HCT116 (cell line): ENCODE data around the gene PFDN2.

Experiments used
- EZH2 ChIP-seq: fragments of 200-600 bp; sonication (generic); IDR thresholded peaks from 2 replicates; pipeline ENCODE4 v1.6.1; 2017; ENCODE audit warnings: antibody characterized with exemption, mixed run types
- JUND ChIP-seq: IDR thresholded peaks from 2 replicates; pipeline ENCODE4 v1.6.1; 2012
- POLR2A ChIP-seq: IDR thresholded peaks from 2 replicates; pipeline ENCODE4 v1.7.0; 2011; ENCODE audit warnings: borderline replicate concordance; ENCODE audit not compliant: insufficient read depth, insufficient read length; ENCODE audit errors: extremely low read depth
- POLR2AphosphoS5 ChIP-seq: IDR thresholded peaks from 2 replicates; pipeline ENCODE4 v1.6.1; 2011; ENCODE audit warnings: mild to moderate bottlenecking, low read depth, low read length, moderate library complexity
- RAD21 ChIP-seq: IDR thresholded peaks from 2 replicates; pipeline ENCODE4 v1.6.1; 2012; ENCODE audit warnings: low read depth, mild to moderate bottlenecking
- SIN3A ChIP-seq: IDR thresholded peaks from 2 replicates; pipeline ENCODE4 v1.6.1; 2012; ENCODE audit warnings: low read depth
- ZNF274 ChIP-seq: fragments of 200-500 bp; sonication (Bioruptor generic); IDR thresholded peaks from 2 replicates; pipeline ENCODE4 v1.6.1; 2014; ENCODE audit warnings: mild to moderate bottlenecking, low read depth, low read length, inconsistent platforms
- TF ChIP-seq, protein P1 (sequence below), 3 experiments: fragments of 200-600 bp in 1 of 3; sonication (generic) in 1 of 3; IDR thresholded peaks in 2 of 3; conservative IDR thresholded peaks in 1 of 3; 2 replicates each; pipeline ENCODE4 v1.5.1; 2012 to 2017; ENCODE audit warnings: low read depth in 2 of 3, low read length in 2 of 3, antibody characterized with exemption in 1 of 3, borderline replicate concordance in 1 of 3, control low read depth in 1 of 3, mild to moderate bottlenecking in 1 of 3, mixed read lengths in 1 of 3, mixed run types in 1 of 3, moderate library complexity in 1 of 3; ENCODE audit not compliant: insufficient read depth in 1 of 3
- TF ChIP-seq, protein P2 (sequence below): IDR thresholded peaks from 2 replicates; pipeline ENCODE4 v1.6.1; 2012
- TF ChIP-seq, protein P3 (sequence below): IDR thresholded peaks from 2 replicates; pipeline ENCODE4 v1.6.1; 2011; ENCODE audit warnings: mild to moderate bottlenecking, low read length, moderate library complexity; ENCODE audit not compliant: insufficient replicate concordance; ENCODE audit errors: extremely low read depth

DNA sequence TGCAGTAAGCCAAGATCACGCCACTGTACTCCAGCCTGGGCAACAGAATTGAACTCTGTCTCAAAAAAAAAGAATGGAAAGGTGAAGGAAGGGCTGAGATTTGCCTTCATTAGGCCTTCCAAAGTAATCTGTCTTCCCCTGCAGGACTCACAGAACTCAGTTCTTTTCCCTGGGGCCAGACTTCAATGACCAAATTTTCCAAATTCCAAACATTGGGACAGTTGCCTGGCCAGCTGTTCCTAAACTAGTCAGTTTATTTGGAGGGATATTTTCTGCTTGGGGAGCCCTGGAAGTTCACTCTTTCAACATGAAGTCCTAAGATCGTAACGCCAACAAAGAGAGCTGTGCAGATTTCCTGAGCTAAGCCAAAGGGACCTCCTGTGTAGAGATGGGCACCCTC is 20.0 kb upstream of the PFDN2 start:
- TF ChIP-seq, protein P1, sequence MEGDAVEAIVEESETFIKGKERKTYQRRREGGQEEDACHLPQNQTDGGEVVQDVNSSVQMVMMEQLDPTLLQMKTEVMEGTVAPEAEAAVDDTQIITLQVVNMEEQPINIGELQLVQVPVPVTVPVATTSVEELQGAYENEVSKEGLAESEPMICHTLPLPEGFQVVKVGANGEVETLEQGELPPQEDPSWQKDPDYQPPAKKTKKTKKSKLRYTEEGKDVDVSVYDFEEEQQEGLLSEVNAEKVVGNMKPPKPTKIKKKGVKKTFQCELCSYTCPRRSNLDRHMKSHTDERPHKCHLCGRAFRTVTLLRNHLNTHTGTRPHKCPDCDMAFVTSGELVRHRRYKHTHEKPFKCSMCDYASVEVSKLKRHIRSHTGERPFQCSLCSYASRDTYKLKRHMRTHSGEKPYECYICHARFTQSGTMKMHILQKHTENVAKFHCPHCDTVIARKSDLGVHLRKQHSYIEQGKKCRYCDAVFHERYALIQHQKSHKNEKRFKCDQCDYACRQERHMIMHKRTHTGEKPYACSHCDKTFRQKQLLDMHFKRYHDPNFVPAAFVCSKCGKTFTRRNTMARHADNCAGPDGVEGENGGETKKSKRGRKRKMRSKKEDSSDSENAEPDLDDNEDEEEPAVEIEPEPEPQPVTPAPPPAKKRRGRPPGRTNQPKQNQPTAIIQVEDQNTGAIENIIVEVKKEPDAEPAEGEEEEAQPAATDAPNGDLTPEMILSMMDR (IDR thresholded peaks at IDR 0.05 in 2 of 3, conservative IDR thresholded peaks at IDR 0.05 in 1 of 3; ENCODE audit: borderline replicate concordance in 1 of 3, insufficient read depth in 1 of 3, low read depth in 2 of 3, low read length in 2 of 3) = no peak
- no peak for TF ChIP-seq ZNF274
- TF ChIP-seq POLR2AphosphoS5 = no peak
- TF ChIP-seq JUND = no peak
- no peak for TF ChIP-seq POLR2A
- no peak for TF ChIP-seq SIN3A
- TF ChIP-seq RAD21 = no peak
- TF ChIP-seq, protein P2, sequence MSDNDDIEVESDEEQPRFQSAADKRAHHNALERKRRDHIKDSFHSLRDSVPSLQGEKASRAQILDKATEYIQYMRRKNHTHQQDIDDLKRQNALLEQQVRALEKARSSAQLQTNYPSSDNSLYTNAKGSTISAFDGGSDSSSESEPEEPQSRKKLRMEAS = no peak
- TF ChIP-seq EZH2 = no peak
- TF ChIP-seq, protein P3, sequence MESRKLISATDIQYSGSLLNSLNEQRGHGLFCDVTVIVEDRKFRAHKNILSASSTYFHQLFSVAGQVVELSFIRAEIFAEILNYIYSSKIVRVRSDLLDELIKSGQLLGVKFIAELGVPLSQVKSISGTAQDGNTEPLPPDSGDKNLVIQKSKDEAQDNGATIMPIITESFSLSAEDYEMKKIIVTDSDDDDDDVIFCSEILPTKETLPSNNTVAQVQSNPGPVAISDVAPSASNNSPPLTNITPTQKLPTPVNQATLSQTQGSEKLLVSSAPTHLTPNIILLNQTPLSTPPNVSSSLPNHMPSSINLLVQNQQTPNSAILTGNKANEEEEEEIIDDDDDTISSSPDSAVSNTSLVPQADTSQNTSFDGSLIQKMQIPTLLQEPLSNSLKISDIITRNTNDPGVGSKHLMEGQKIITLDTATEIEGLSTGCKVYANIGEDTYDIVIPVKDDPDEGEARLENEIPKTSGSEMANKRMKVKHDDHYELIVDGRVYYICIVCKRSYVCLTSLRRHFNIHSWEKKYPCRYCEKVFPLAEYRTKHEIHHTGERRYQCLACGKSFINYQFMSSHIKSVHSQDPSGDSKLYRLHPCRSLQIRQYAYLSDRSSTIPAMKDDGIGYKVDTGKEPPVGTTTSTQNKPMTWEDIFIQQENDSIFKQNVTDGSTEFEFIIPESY = no peak
